HepG2 (cell line): ENCODE data around the gene KAZN. TPM values are rescaled to one million over a fixed set of nuclear protein-coding genes. Genes with fewer than 3 reads are reported as not detected.

ENCODE experiments used
- ATAC-seq: fragments of 200-7000 bp; cut with Tn5 transposase; 3 replicates; pipeline ENCODE4 v1.9.1; 2020; ENCODE audit warnings: mild to moderate bottlenecking, moderate library complexity
- BruUV-seq: library from RNA; stranded (reverse); fragments of 400-500 nt; replicated peaks from 2 replicates; lab custom pipeline; 2021; lab: Mats Ljungman, UMichigan
- CTCF ChIA-PET: fragments of 300-600 bp; formaldehyde crosslinking; extraction: SDS; loops from one replicate; lab custom pipeline; 2021; ENCODE audit warnings: low total read pairs, inconsistent platforms, low intra/inter-chr PET ratio; lab: Yijun Ruan, JAX
- POLR2A ChIA-PET: fragments of 350-600 bp; sonication (Branson Sonifier 250); formaldehyde crosslinking; loops from one replicate; lab custom pipeline; 2020; ENCODE audit warnings: antibody characterized with exemption, inconsistent platforms; lab: Yijun Ruan, JAX
- DNase-seq: peaks from one replicate; pipeline ENCODE4 v3.0.0-alpha.2; 2015; ENCODE audit warnings: low spot score
- FAIRE-seq: peaks from 3 replicates; lab custom pipeline; 2011; peaks lifted over from hg19 to GRCh38; lab: Jason Lieb, UNC
- H2AFZ ChIP-seq: one replicate; pipeline ENCODE4 v1.6.1; 2011; ENCODE audit warnings: low read length, inconsistent platforms
- H3K27ac ChIP-seq: fragments of 300-600 bp; 3 replicates; pipeline ENCODE4 v1.8.0; 2011; ENCODE audit warnings: mixed run types, mild to moderate bottlenecking, mixed read lengths, low read length, inconsistent platforms; ENCODE audit not compliant: insufficient read depth; ENCODE audit errors: extremely low read length
- H3K27me3 ChIP-seq, 2 experiments: fragments of 200-600 bp in 1 of 2; 2 replicates in 1 of 2; 3 replicates in 1 of 2; pipeline versions ENCODE4 v1.6.0 to v1.8.0; 2011; ENCODE audit warnings: low read length in 2 of 2, mild to moderate bottlenecking in 2 of 2, moderate library complexity in 2 of 2, inconsistent platforms in 1 of 2; ENCODE audit not compliant: insufficient read depth in 2 of 2, control insufficient read depth in 1 of 2
- H3K36me3 ChIP-seq, 2 experiments: fragments of 200-600 bp in 1 of 2; replicated peaks in 1 of 2; 2 replicates in 1 of 2; 3 replicates in 1 of 2; pipeline versions ENCODE4 v1.5.1 to v1.8.0; 2011; ENCODE audit warnings: low read length in 2 of 2, inconsistent platforms in 1 of 2; ENCODE audit not compliant: insufficient read depth in 2 of 2, control insufficient read depth in 1 of 2
- H3K4me1 ChIP-seq: 2 replicates; pipeline ENCODE4 v1.5.1; 2012; ENCODE audit warnings: low read length, inconsistent platforms; ENCODE audit not compliant: insufficient read depth
- H3K4me2 ChIP-seq: 2 replicates; pipeline ENCODE4 v1.6.0; 2011; ENCODE audit warnings: low read depth, low read length, inconsistent platforms
- H3K4me3 ChIP-seq, 3 experiments: fragments of 200-600 bp in 1 of 3; sonication (generic), shearing (Covaris generic) in 1 of 3; replicated peaks in 1 of 3; 2 replicates each; pipeline ENCODE4 v1.5.1; 2011 to 2016; ENCODE audit warnings: low read length in 3 of 3, inconsistent platforms in 2 of 3, low read depth in 2 of 3, mild to moderate bottlenecking in 2 of 3, control low read depth in 1 of 3, mixed read lengths in 1 of 3; ENCODE audit not compliant: insufficient read depth in 1 of 3
- H3K79me2 ChIP-seq: one replicate; pipeline ENCODE4 v1.6.1; 2011; ENCODE audit warnings: low read length, inconsistent platforms; ENCODE audit not compliant: insufficient read depth
- H3K9ac ChIP-seq: 2 replicates; pipeline ENCODE4 v1.6.0; 2011; ENCODE audit warnings: mild to moderate bottlenecking, low read depth, low read length, inconsistent platforms; ENCODE audit not compliant: insufficient read depth
- H3K9me3 ChIP-seq: 2 replicates; pipeline ENCODE4 v1.5.1; 2012; ENCODE audit warnings: mild to moderate bottlenecking, low read length
- H4K20me1 ChIP-seq: 2 replicates; pipeline ENCODE4 v1.6.0; 2011; ENCODE audit warnings: inconsistent platforms, mild to moderate bottlenecking, low read length, moderate library complexity; ENCODE audit not compliant: insufficient read depth
- ATF3 ChIP-seq: sonication (generic); formaldehyde crosslinking; IDR thresholded peaks from 2 replicates; pipeline ENCODE4 v1.4.0; 2020; ENCODE audit warnings: missing genetic modification reagents
- CHCHD3 ChIP-seq: sonication (generic); formaldehyde crosslinking; IDR thresholded peaks from 2 replicates; pipeline ENCODE4 v1.8.0; 2022; ENCODE audit warnings: mild to moderate bottlenecking, missing genetic modification reagents, moderate library complexity
- GTF2F1 ChIP-seq: fragments of 150-350 bp; IDR thresholded peaks from 2 replicates; pipeline ENCODE4 v1.6.1; 2014; ENCODE audit warnings: low read length
- HHEX ChIP-seq: IDR thresholded peaks from 2 replicates; pipeline ENCODE4 v1.6.1; 2016; ENCODE audit warnings: control low read depth
- IRF1 ChIP-seq: sonication (generic); formaldehyde crosslinking; IDR thresholded peaks from 2 replicates; pipeline ENCODE4 v1.4.0; 2020; ENCODE audit warnings: low read depth, mild to moderate bottlenecking, missing genetic modification reagents
- KLF6 ChIP-seq: IDR thresholded peaks from 2 replicates; pipeline ENCODE4 v1.8.0; 2016; ENCODE audit warnings: missing biosample characterization, missing genetic modification reagents
- MAFK ChIP-seq, 2 experiments: IDR thresholded peaks in 1 of 2; conservative IDR thresholded peaks in 1 of 2; 2 replicates each; pipeline ENCODE4 v1.6.1; 2011; ENCODE audit warnings: improper control_type of control experiment in 2 of 2, low read length in 2 of 2
- MATR3 ChIP-seq: sonication (generic); formaldehyde crosslinking; IDR thresholded peaks from 2 replicates; pipeline ENCODE4 v1.4.0; 2020; ENCODE audit warnings: missing genetic modification reagents
- MZF1 ChIP-seq: sonication (generic); formaldehyde crosslinking; IDR thresholded peaks from 2 replicates; pipeline ENCODE4 v1.8.1; 2023; ENCODE audit warnings: mild to moderate bottlenecking, missing genetic modification reagents, borderline replicate concordance
- NFE2 ChIP-seq: sonication (generic); formaldehyde crosslinking; IDR thresholded peaks from 2 replicates; pipeline ENCODE4 v1.4.0; 2020; ENCODE audit warnings: missing genetic modification reagents
- RAD51 ChIP-seq: fragments of 450-650 bp; IDR thresholded peaks from 2 replicates; pipeline ENCODE4 v1.6.1; 2016; ENCODE audit warnings: borderline replicate concordance
- SP2 ChIP-seq: sonication (generic); formaldehyde crosslinking; IDR thresholded peaks from 2 replicates; pipeline ENCODE4 v1.5.1; 2020; ENCODE audit warnings: mild to moderate bottlenecking, missing genetic modification reagents
- SYNCRIP ChIP-seq: fragments of 200-400 bp; formaldehyde crosslinking; IDR thresholded peaks from 2 replicates; pipeline ENCODE4 v1.6.1; 2018; ENCODE audit warnings: mild to moderate bottlenecking, low read depth, low read length; ENCODE audit not compliant: insufficient read depth
- TAF15 ChIP-seq: fragments of 200-400 bp; formaldehyde crosslinking; IDR thresholded peaks from one replicate; pipeline ENCODE4 v1.6.1; 2018; ENCODE audit warnings: mild to moderate bottlenecking, low read depth, low read length; ENCODE audit not compliant: poor library complexity, severe bottlenecking
- ZNF292 ChIP-seq: sonication (generic); formaldehyde crosslinking; IDR thresholded peaks from 2 replicates; pipeline ENCODE4 v1.8.1; 2022; ENCODE audit warnings: mild to moderate bottlenecking, low read depth, missing genetic modification reagents, borderline replicate concordance
- ZNF333 ChIP-seq: sonication (generic); formaldehyde crosslinking; IDR thresholded peaks from 2 replicates; pipeline ENCODE4 v1.4.0; 2020; ENCODE audit warnings: mild to moderate bottlenecking, missing genetic modification reagents, borderline replicate concordance
- ZNF350 ChIP-seq: sonication (generic); formaldehyde crosslinking; IDR thresholded peaks from 2 replicates; pipeline ENCODE4 v1.4.0; 2020; ENCODE audit warnings: mild to moderate bottlenecking, low read depth, missing genetic modification reagents, borderline replicate concordance
- WGBS: methylation state at CpG from one replicate; pipeline ENCODE4 v1.1.6; 2017; ENCODE audit warnings: low lambda C conversion rate; 5-methylcytosine and 5-hydroxymethylcytosine counted together
- in situ Hi-C: cut with HindIII; loops from 2 replicates; pipeline ENCODE4 v1.10.0; 2017; ENCODE audit warnings: low pct_unique_long_range_greater_than_20kb; ENCODE audit not compliant: extremely low pct_ligation_motif_present
- intact Hi-C: fragments of 100-400 bp; cut with micrococcal nuclease; formaldehyde crosslinking; loops from one replicate; pipeline ENCODE4 v1.10.0; 2022; ENCODE audit not compliant: unreplicated experiment
- polyA plus RNA-seq, 8 experiments: library from polyadenylated mRNA; depleted of rRNA in 3 of 8; stranded (reverse) in 7 of 8; unstranded in 1 of 8; fragments of >200 nt; fragmentation: Illumina TruSeq in 4 of 8; extraction: Trizol in 4 of 8; gene quantifications; 2 replicates each; pipeline versions ENCODE4 v1.2.1 to v1.2.3, GENCODE V29; 2011 to 2016; ENCODE audit warnings: low read depth in 4 of 8, missing spikeins in 1 of 8, mixed read lengths in 1 of 8; ENCODE audit not compliant: insufficient read depth in 1 of 8
- total RNA-seq, 5 experiments: library from RNA; depleted of rRNA; stranded (reverse); fragments of >200 nt; fragmentation: Illumina TruSeq; extraction: Trizol; gene quantifications; 2 replicates each; pipeline ENCODE4 v1.2.3, GENCODE V29; 2016; ENCODE audit warnings: low read depth in 1 of 5

KAZN gene
- total and polyA plus RNA-seq, 2 of the 13 experiments (the other 11 are each of a cell fraction or from before 2014, with no cell fraction given), result 10.4 to 13.5 TPM

- in situ Hi-C loops (loop anchor here (5.0 to 10.0 kb wide), 2 partner anchors 142 to 175 kb away; no protein-coding TSS in a partner anchor), intact Hi-C loops (loop anchor here (2.0 kb wide), 2 partner anchors 23 to 73 kb away; partner anchors contain the start of gene TMEM51)
- POLR2A ChIA-PET, result no interaction called here
Observed at GRCh38 chr1:15129944-15130343, 531.5 kb downstream of the KAZN start.

GRCh38 chr1:15130607-15131006, 532.1 kb downstream of the KAZN start:
- in situ Hi-C loops, result no loop called here
- POLR2A ChIA-PET, result no interaction called here
- Histone ChIP-seq H3K4me3 (no peak overlapping the region), H3K9me3 (no peaks in the 10 kb centered on the region), H3K9ac (no peak overlapping the region), H3K79me2 (no peaks in the 10 kb centered on the region), H4K20me1 (no peaks in the 10 kb centered on the region), H3K27me3 (no peaks in the 10 kb centered on the region), H3K36me3 (no peaks in the 10 kb centered on the region), H3K4me1 (0 out of 2 replicates have a peak, but pooled peaks cover under 1% of the 10 kb centered on the region), H3K4me2 (no peak overlapping the region), H2AFZ (no peak overlapping the region), H3K27ac (no peak overlapping the region)
- ATAC-seq, result no peak
- intact Hi-C loops, result no loop called here
- no peak for FAIRE-seq
- BruUV-seq, result no TSS peak
- CTCF ChIA-PET, result interaction anchor here (4.4 kb wide), 1 partner anchor 142 kb away, joined by 53 read pairs; no protein-coding TSS in a partner anchor
- no peak for DNase-seq
- WGBS, result 92% methylated on average over 2 of the region's 3 CpGs
- TF ChIP-seq CHCHD3, result no peak
- no peak for TF ChIP-seq TAF15
- no peak for TF ChIP-seq GTF2F1
- no peak for TF ChIP-seq MATR3 (CRISPR knock-in tag)
- TF ChIP-seq NFE2, result no peak
- TF ChIP-seq ZNF292 (CRISPR knock-in tag), result no peak
- TF ChIP-seq ZNF350 (CRISPR knock-in tag), result no peak
- no peak for TF ChIP-seq ZNF333 (CRISPR knock-in tag)
- TF ChIP-seq SYNCRIP, result no peak
- TF ChIP-seq MZF1 (CRISPR knock-in tag), result no peak
- TF ChIP-seq ATF3 (CRISPR knock-in tag), result no peak
- no peak for TF ChIP-seq SP2
- TF ChIP-seq KLF6 (CRISPR knock-in tag), result no peak
- no peak for TF ChIP-seq HHEX (CRISPR knock-in tag)

More at GRCh38 chr1:15129944-15130343, 531.5 kb downstream of the KAZN start:
- no peaks in the 10 kb centered on the region for H3K9me3 ChIP-seq
- no peaks in the 10 kb centered on the region for H3K79me2 ChIP-seq
- FAIRE-seq, result no peak
- H2AFZ ChIP-seq, result no peak overlapping the region
- WGBS, result 99% methylated on average over 4 of the region's 4 CpGs
- H3K27me3 ChIP-seq, result no peaks in the 10 kb centered on the region
- no peak overlapping the region for H3K4me2 ChIP-seq
- no peaks in the 10 kb centered on the region for H4K20me1 ChIP-seq
- H3K27ac ChIP-seq, result no peak overlapping the region
- H3K4me3 ChIP-seq, result no peak overlapping the region
- H3K4me1 ChIP-seq, result no peaks in the 10 kb centered on the region
- no peak overlapping the region for H3K9ac ChIP-seq
- BruUV-seq, result no TSS peak
- ATAC-seq, result no peak
- DNase-seq, result no peak
- H3K36me3 ChIP-seq, result no peaks in the 10 kb centered on the region
- CTCF ChIA-PET, result interaction anchor here (0.9 to 4.4 kb wide), 3 partner anchors 24 to 175 kb away, joined by 3 to 53 read pairs (median 10); partner anchors contain the start of gene TMEM51
- TF ChIP-seq MAFK (conservative IDR thresholded peaks at IDR 0.05 in 1 of 2, IDR thresholded peaks at IDR 0.05 in 1 of 2; ENCODE audit: low read length in 2 of 2), result 0 out of 4 replicates have a peak, but pooled peaks of 1 of the 2 experiments have one; percentile 12
- TF ChIP-seq RAD51, result no peak
- no peak for TF ChIP-seq IRF1 (CRISPR knock-in tag)
